Measurements from ENCODE around the gene LRP1.

LRP1 gene

GRCh38 chr12:57092529-57092862 lies 35.8 kb upstream of the LRP1 start:
- Histone ChIP-seq H3K4me3 (peak overlapping the region in 3 of 10 experiments; percentile 71 to 98 (median 90); a peak in 6 of 20 replicates), H3K27me3 (no peaks in the 10 kb centered on the region), H4K20me1 (peaks cover 43 to 79% (median 74%) of the 10 kb centered on the region in 11 experiments), H3K9ac (peak overlapping the region; percentile 16 to 98 (median 91); a peak in 19 of 22 replicates), H3K36me3 (peaks cover 61 to 69% (median 66%) of the 10 kb centered on the region in 11 experiments), H3K9me3 (replicated peaks in 1 of 11) (no peaks in the 10 kb centered on the region), H3K27ac (peak overlapping the region in 7 of 11 experiments; percentile 2 to 94 (median 33); a peak in 10 of 22 replicates), H3K4me1 (peaks cover 64 to 77% (median 71%) of the 10 kb centered on the region in 10 experiments), H3K4me2 (peak overlapping the region; percentile 0 to 100 (median 93); a peak in 21 of 22 replicates)
- TF ChIP-seq Cebpa-rat (IDR thresholded peaks at IDR 0.05), result no peak

- no peak for TF ChIP-seq Cebpa-rat (IDR thresholded peaks at IDR 0.05)
- peak overlapping the region; percentile 81 to 100 (median 93) for H3K4me2 ChIP-seq
- peak overlapping the region; percentile 38 to 98 (median 91); a peak in 21 of 22 replicates for H3K9ac ChIP-seq
- H3K27me3 ChIP-seq, result no peaks in the 10 kb centered on the region
- no peaks in the 10 kb centered on the region for H3K9me3 ChIP-seq (replicated peaks in 1 of 11)
- H3K27ac ChIP-seq, result peak overlapping the region in 8 of 11 experiments; percentile 33 to 94 (median 74); a peak in 14 of 22 replicates
- H4K20me1 ChIP-seq, result peaks cover 43 to 83% (median 78%) of the 10 kb centered on the region in 11 experiments
- peaks cover 66 to 74% (median 70%) of the 10 kb centered on the region in 11 experiments for H3K36me3 ChIP-seq
- peak overlapping the region in 6 of 10 experiments; percentile 38 to 98 (median 60); a peak in 8 of 20 replicates for H3K4me3 ChIP-seq
- peaks cover 68 to 81% (median 75%) of the 10 kb centered on the region in 10 experiments for H3K4me1 ChIP-seq
Measured at GRCh38 chr12:57092876-57093414, 35.3 kb upstream of the LRP1 start.

GRCh38 chr12:57093415-57094207 lies 34.7 kb upstream of the LRP1 start:
- H3K27ac ChIP-seq, result peak overlapping the region in 10 of 11 experiments; percentile 48 to 80 (median 71); a peak in 19 of 22 replicates
- H3K9ac ChIP-seq, result peak overlapping the region in 9 of 11 experiments; percentile 46 to 76 (median 66); a peak in 16 of 22 replicates
- H3K4me3 ChIP-seq, result peak overlapping the region in 9 of 10 experiments; percentile 8 to 60 (median 38); a peak in 14 of 20 replicates
- H3K9me3 ChIP-seq (replicated peaks in 1 of 11), result no peaks in the 10 kb centered on the region
- peak overlapping the region; percentile 75 to 99 (median 89) for H3K4me2 ChIP-seq
- H3K27me3 ChIP-seq, result no peaks in the 10 kb centered on the region
- TF ChIP-seq Cebpa-rat (IDR thresholded peaks at IDR 0.05), result no peak
- peaks cover 70 to 84% (median 79%) of the 10 kb centered on the region in 10 experiments for H3K4me1 ChIP-seq
- peaks cover 43 to 90% (median 85%) of the 10 kb centered on the region in 11 experiments for H4K20me1 ChIP-seq
- peaks cover 73 to 80% (median 77%) of the 10 kb centered on the region in 11 experiments for H3K36me3 ChIP-seq

GRCh38 chr12:57094208-57095160 lies 33.8 kb upstream of the LRP1 start:
- Histone ChIP-seq H3K9me3 (replicated peaks in 1 of 11) (no peaks in the 10 kb centered on the region), H3K27me3 (no peaks in the 10 kb centered on the region), H3K4me2 (peak overlapping the region; percentile 57 to 99 (median 88); a peak in 21 of 22 replicates), H3K4me1 (peaks cover 79 to 92% (median 88%) of the 10 kb centered on the region in 10 experiments), H3K4me3 (peak overlapping the region in 5 of 10 experiments; percentile 5 to 60 (median 25); a peak in 5 of 20 replicates), H4K20me1 (peaks cover 43 to 99% (median 94%) of the 10 kb centered on the region in 11 experiments), H3K36me3 (peaks cover 81 to 89% (median 86%) of the 10 kb centered on the region in 11 experiments), H3K27ac (peak overlapping the region; percentile 35 to 80 (median 62); a peak in 20 of 22 replicates), H3K9ac (peak overlapping the region; percentile 46 to 75 (median 61); a peak in 19 of 22 replicates)
- TF ChIP-seq Cebpa-rat (IDR thresholded peaks at IDR 0.05), result no peak

- Histone ChIP-seq H3K4me2 (peak overlapping the region in 6 of 11 experiments; percentile 74 to 99 (median 94); a peak in 7 of 22 replicates), H3K9ac (peak overlapping the region in 9 of 11 experiments; percentile 46 to 75 (median 62); a peak in 11 of 22 replicates), H3K4me1 (peaks cover 82 to 100% (median 95%) of the 10 kb centered on the region in 10 experiments), H3K27ac (peak overlapping the region in 8 of 11 experiments; percentile 48 to 80 (median 74); a peak in 12 of 22 replicates), H4K20me1 (peaks cover 36 to 100% (median 91%) of the 10 kb centered on the region in 11 experiments), H3K4me3 (no peak overlapping the region), H3K36me3 (peaks cover 89 to 97% (median 94%) of the 10 kb centered on the region in 11 experiments), H3K27me3 (no peaks in the 10 kb centered on the region), H3K9me3 (replicated peaks in 1 of 11) (no peaks in the 10 kb centered on the region)
- TF ChIP-seq Cebpa-rat (IDR thresholded peaks at IDR 0.05), result no peak
Measured at GRCh38 chr12:57095440-57095839, 32.8 kb upstream of the LRP1 start.

GRCh38 chr12:57096099-57096572 lies 32.1 kb upstream of the LRP1 start:
- H3K9me3 ChIP-seq (replicated peaks in 1 of 11), result no peaks in the 10 kb centered on the region
- H4K20me1 ChIP-seq, result peaks cover 29 to 99% (median 84%) of the 10 kb centered on the region in 11 experiments
- H3K4me2 ChIP-seq, result peak overlapping the region in 5 of 11 experiments; percentile 22 to 99 (median 29); a peak in 7 of 22 replicates
- peak overlapping the region in 7 of 11 experiments; percentile 14 to 71 (median 47); a peak in 7 of 22 replicates for H3K9ac ChIP-seq
- H3K27ac ChIP-seq, result peak overlapping the region in 7 of 11 experiments; percentile 12 to 80 (median 31); a peak in 10 of 22 replicates
- no peak overlapping the region for H3K4me3 ChIP-seq
- peaks cover 87 to 97% (median 94%) of the 10 kb centered on the region in 11 experiments for H3K36me3 ChIP-seq
- no peaks in the 10 kb centered on the region for H3K27me3 ChIP-seq
- TF ChIP-seq Cebpa-rat (IDR thresholded peaks at IDR 0.05), result no peak
- H3K4me1 ChIP-seq, result peaks cover 75 to 100% (median 90%) of the 10 kb centered on the region in 10 experiments

GRCh38 chr12:57096748-57097553 lies 31.3 kb upstream of the LRP1 start:
- Histone ChIP-seq H3K4me3 (no peak overlapping the region), H3K4me1 (peaks cover 70 to 100% (median 86%) of the 10 kb centered on the region in 10 experiments), H3K27me3 (no peaks in the 10 kb centered on the region), H3K27ac (peak overlapping the region in 10 of 11 experiments; percentile 7 to 80 (median 26); a peak in 14 of 22 replicates), H3K4me2 (peak overlapping the region in 10 of 11 experiments; percentile 22 to 99 (median 66); a peak in 16 of 22 replicates), H3K36me3 (peaks cover 86 to 97% (median 93%) of the 10 kb centered on the region in 11 experiments), H4K20me1 (peaks cover 21 to 99% (median 82%) of the 10 kb centered on the region in 11 experiments; a peak in 21 of 22 replicates), H3K9me3 (replicated peaks in 1 of 11) (no peaks in the 10 kb centered on the region), H3K9ac (peak overlapping the region in 8 of 11 experiments; percentile 21 to 71 (median 50); a peak in 11 of 22 replicates)
- no peak for TF ChIP-seq Cebpa-rat (IDR thresholded peaks at IDR 0.05)

All from BLaER1 treated with 17β-estradiol and CSF1 and Interleukin-3, amounts not matched to agents 10 nM and 100 nM (cell line).